Measurements from ENCODE around the gene ODC1.

Gene ODC1

DNA sequence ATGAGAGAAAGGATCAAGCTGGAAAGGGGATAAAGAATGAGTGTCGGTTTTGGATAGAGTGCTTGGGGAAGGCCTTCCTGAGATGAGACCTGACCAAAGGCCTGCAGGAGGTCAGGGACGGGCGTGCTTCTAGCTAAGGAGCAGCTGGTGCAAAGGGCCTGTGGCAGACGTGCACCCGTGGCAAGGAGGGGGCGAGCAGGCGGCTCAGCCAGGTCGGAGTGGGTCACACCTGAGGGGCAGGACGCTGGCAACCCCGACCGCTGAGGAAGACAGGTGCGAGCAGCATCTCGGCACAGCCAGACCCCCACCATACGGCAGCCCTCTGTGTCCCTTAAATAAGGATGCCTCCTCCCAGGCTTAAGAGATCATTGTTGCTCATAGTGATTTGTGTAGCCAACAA lies 48.1 kb downstream of the ODC1 start:
- DNase-seq (ENCODE audit: low spot score) = no peak

GRCh38 chr2:10399358-10399757 lies 48.8 kb downstream of the ODC1 start:
- no peak for DNase-seq (ENCODE audit: low spot score)

GRCh38 chr2:10398496-10398895 lies 49.6 kb downstream of the ODC1 start:
- DNase-seq (ENCODE audit: low spot score) = no peak

DNA sequence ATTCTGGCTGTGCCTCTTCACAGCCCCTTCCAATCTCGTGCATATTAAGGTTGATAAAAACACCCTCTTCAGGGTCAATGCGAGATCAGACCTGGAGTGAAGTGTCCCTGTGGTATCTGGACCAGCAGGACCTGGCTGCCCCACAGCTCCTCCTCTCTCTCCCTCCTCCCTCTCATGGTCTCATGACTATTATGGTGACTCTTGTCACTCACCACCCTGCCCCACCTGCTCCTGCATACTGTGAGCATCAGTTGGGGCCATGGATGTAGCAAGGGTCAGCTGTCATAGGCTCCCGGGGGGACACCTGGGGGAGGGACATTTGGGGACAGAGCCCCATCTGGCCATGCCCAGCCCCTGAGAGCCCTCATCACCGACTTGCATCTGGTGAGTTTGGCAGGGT lies 50.2 kb downstream of the ODC1 start:
- no peak for DNase-seq (ENCODE audit: low spot score)

GRCh38 chr2:10397297-10397875 lies 50.7 kb downstream of the ODC1 start:
- DNase-seq (ENCODE audit: low spot score) = no peak

- no peak for DNase-seq (ENCODE audit: low spot score)
Observed at GRCh38 chr2:10396464-10396863, 51.7 kb downstream of the ODC1 start.

- no peak for DNase-seq (ENCODE audit: low spot score)
Observed at GRCh38 chr2:10395893-10396292, 52.2 kb downstream of the ODC1 start.

GRCh38 chr2:10393640-10393982 lies 54.5 kb downstream of the ODC1 start:
- DNase-seq (ENCODE audit: low spot score) = no peak

- DNase-seq (ENCODE audit: low spot score) = no peak
Observed at GRCh38 chr2:10392951-10393639, 55.0 kb downstream of the ODC1 start.

DNA sequence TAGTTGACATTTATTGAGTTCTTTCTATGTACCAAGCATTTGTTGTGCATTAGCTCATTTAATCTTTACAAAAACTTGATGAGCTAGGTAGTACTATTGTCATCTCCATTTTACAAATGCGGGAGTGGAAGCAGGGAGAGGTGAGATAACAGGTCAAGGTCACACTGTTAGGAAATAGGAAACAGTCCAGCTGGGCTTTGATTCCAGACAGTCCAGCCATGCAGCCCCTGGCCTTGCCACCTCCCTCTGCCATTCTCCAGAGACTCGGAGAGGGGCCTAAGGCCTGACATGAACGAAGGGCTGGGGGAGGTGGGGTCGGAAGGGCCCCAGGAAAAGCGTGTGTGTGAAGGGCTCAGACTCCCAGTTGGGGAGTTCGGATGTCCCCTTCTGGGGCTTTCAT lies 55.6 kb downstream of the ODC1 start:
- no peak for DNase-seq (ENCODE audit: low spot score)

DNA sequence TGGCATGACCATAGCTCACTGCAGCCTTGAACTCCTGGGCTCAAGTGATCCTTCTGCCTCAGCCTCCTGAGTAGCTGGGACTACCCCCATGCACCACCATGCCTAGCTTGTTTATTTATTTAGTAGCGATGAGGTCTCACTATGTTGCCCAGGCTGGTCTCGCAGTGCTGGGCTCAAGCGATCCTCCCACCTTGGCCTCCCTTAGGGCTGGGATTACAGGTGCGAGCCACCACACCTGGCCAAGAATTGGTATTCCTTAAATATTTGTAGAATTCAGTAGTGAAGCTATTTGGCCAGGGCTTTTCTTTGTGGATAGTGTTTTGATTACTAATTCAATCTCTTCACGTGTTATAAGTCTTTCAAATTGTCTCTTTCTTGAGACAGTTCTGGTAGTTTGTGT lies 56.0 kb downstream of the ODC1 start:
- DNase-seq (ENCODE audit: low spot score) = no peak

- no peak for DNase-seq (ENCODE audit: low spot score)
Observed at GRCh38 chr2:10390369-10390801, 57.7 kb downstream of the ODC1 start.

Data from iPS-NIHi11 (cell line).